Retinal pigment epithelial cell (primary cell): Measurements from ENCODE around the gene KCNIP1.
"Not testable (repeated sequence)": the region's sequence is repeated elsewhere in the genome, so short reads cannot be mapped to it uniquely, and the experiment has no call there.

Source experiments
- DNase-seq: peaks from one replicate; pipeline ENCODE4 v3.0.0-alpha.2; 2010; ENCODE audit warnings: low read depth
- H3K4me3 ChIP-seq: 2 replicates; pipeline ENCODE4 v1.5.1; 2011; ENCODE audit warnings: mild to moderate bottlenecking, low read length, control low read depth, moderate library complexity
- TF ChIP-seq, protein P1 (sequence below): conservative IDR thresholded peaks from 2 replicates; pipeline ENCODE4 v1.5.1; 2011; ENCODE audit warnings: low read depth, low read length, control low read depth, inconsistent platforms

The KCNIP1 gene

DNA sequence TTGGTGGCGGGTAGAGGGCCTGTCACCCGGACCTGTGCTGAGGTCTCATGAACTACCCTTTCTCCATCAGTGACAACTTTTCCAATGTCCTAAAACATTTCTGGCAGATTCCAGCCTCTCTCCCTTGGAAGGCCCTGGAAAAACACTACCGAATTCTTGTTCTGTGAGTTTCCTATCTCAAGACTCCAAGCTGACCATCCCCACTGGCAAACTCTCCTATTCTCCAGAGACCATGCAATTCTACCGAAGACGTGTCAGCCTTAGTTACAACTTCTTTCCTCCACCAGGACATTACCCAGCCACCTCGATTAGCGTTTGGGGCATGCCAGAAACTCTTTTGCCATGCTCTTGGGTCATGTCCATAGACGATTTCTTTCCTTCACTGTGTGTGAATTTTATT is 252.9 kb downstream of the KCNIP1 start:
- DNase-seq = no peak
- H3K4me3 ChIP-seq = no peak overlapping the region
- TF ChIP-seq, protein P1, sequence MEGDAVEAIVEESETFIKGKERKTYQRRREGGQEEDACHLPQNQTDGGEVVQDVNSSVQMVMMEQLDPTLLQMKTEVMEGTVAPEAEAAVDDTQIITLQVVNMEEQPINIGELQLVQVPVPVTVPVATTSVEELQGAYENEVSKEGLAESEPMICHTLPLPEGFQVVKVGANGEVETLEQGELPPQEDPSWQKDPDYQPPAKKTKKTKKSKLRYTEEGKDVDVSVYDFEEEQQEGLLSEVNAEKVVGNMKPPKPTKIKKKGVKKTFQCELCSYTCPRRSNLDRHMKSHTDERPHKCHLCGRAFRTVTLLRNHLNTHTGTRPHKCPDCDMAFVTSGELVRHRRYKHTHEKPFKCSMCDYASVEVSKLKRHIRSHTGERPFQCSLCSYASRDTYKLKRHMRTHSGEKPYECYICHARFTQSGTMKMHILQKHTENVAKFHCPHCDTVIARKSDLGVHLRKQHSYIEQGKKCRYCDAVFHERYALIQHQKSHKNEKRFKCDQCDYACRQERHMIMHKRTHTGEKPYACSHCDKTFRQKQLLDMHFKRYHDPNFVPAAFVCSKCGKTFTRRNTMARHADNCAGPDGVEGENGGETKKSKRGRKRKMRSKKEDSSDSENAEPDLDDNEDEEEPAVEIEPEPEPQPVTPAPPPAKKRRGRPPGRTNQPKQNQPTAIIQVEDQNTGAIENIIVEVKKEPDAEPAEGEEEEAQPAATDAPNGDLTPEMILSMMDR = no peak

DNA sequence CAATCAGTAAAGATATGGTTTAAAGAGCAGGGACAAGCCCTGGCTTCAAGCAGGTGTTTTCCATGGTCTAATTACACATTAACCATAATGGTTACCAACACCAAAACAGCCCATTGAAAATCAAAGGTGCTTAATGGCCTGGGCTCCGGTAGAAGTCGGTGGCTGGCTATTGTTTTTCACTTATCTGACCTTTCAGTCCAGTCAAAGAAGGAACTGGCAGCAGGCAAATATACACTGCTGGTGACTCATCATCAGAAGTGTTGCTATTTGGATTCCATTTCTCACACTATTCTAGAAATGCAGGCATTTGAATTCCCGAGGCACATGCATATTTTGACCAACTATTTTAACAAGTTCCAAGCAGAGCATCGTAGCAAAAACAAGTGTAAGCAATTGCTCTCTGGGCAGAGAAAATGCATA is 253.4 kb downstream of the KCNIP1 start:
- DNase-seq = peak; percentile 71
- H3K4me3 ChIP-seq = no peak overlapping the region
- TF ChIP-seq, protein P1 = no peak

DNA sequence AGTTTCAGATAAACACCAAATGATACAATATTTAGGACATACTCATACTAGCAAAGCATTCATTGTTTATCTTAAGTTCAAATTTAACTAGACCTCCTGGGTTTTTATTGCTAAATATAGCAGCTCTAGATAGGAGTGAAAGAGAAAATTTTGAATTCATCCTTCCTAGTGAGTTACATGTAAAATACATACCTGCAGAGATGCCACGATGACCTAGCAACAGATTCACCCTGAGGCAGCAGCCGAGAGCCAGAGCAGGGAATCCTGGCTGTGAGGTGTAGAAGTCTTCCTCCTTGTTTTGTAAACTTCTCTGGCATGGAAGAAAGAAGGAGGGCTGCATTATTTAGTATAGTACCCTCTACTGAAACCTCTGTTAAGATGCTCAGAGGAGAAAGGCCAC is 253.8 kb downstream of the KCNIP1 start:
- no peak for DNase-seq
- no peak overlapping the region for H3K4me3 ChIP-seq
- TF ChIP-seq, protein P1 = no peak

- DNase-seq = no peak
- no peak overlapping the region for H3K4me3 ChIP-seq
- TF ChIP-seq, protein P1 = no peak
Observed at GRCh38 chr5:170758481-170758880, 254.7 kb downstream of the KCNIP1 start.

DNA sequence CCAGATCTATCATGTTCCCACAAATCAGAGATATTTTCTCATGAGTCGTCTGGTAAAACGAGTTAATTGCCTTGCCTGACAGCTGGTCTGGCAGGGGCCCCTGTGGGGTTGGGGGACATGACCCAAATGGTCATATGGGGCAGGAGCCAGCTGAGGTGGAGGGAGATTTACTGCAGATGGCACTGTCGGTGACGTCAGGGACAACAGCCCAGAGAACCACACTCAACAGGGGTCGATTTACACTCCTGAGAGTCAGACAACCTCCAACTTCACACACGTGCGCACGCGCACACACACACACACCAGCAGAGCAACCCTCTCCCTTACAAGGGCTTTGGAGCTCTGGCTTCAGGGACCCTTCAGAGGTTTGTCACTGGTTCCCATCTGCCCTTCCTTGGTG is 256.3 kb downstream of the KCNIP1 start:
- no peak overlapping the region for H3K4me3 ChIP-seq
- TF ChIP-seq, protein P1 = no peak
- DNase-seq = no peak

DNA sequence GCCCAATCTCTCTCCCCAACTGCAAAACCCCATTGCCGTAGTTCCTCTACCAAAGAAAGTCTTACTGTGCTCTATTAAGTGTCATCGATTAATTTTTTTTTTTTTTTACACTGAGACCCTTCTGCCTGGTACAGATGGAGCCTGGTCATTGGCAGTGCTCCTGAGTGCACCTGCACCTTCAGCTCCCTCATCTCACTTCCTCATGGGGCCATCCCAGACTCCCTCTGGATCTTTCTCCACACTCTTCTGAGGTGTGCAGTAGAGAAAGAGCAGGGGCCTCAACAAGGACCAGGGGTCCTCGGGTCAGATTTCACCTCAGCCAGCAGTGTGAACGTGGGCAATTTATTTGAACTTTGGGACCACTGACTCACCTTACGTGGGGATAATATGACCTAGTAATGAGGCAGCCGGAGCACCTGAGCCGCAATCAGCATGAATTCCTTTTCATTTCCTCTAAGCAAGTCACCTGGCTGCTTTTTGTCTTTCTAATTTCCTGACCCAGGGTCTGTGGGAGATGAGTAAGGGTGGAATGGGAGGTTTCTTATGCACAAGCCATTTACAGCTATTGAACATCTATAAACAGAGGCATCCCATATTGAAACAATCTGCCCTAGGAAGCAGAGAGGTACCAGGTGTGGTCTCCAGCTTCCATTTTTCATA is 257.4 kb downstream of the KCNIP1 start:
- H3K4me3 ChIP-seq = no peak overlapping the region
- TF ChIP-seq, protein P1 = no peak
- no peak for DNase-seq

DNA sequence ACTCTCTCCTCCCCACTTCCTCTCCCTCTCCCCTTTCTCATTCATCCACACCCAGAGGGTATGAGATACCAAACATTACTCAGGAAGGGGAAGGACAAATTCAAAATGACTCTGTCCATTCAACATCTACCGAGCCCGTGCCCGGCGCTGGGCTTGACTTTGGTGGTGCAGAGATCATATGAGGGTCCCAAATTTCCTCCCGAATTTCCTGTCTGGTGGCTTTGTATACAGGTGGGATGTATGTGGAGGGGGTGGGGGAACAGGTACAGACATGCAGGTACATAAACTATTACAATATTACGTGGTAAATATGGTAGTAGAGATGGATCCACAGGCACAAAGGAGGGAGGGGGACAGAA is 257.9 kb downstream of the KCNIP1 start:
- TF ChIP-seq, protein P1 = no peak
- H3K4me3 ChIP-seq = no peak overlapping the region
- no peak for DNase-seq

DNA sequence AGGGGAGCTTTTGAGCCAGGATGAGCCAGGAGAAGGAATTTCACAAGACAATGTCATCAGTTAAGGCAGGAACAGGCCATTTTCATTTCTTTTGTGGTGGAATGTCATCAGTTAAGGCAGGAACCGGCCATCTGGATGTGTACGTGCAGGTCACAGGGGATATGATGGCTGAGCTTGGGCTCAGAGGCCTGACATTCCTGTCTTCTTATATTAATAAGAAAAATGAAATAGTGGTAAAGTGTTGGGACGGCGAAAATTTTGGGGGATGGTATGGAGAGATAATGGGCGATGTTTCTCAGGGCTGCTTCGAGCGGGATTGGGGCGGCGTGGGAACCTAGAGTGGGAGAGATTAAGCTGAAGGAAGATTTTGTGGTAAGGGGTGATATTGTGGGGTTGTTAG is 258.5 kb downstream of the KCNIP1 start:
- DNase-seq, H3K4me3 ChIP-seq: not testable (repeated sequence)

GRCh38 chr5:170765868-170766267 is 262.0 kb downstream of the KCNIP1 start:
- DNase-seq, H3K4me3 ChIP-seq: not testable (repeated sequence)
